ENCODE results near the gene MMP12. TPM values are rescaled to one million over a fixed set of nuclear protein-coding genes. Genes with fewer than 3 reads are reported as not detected.

MMP12 gene
- polyA plus RNA-seq, 2 of the 4 experiments (the other 2 are of a cell fraction): not detected

- CTCF ChIA-PET: interaction anchor here (2.0 kb wide), 1 partner anchor 20 kb away, joined by 8 read pairs; no protein-coding TSS in a partner anchor
- H3K4me3 ChIP-seq: no peak overlapping the region
- H3K4me1 ChIP-seq: no peaks in the 10 kb centered on the region
- no peak for FAIRE-seq
- no peak overlapping the region for H3K4me2 ChIP-seq
- no peak for TF ChIP-seq ATOH8 (CRISPR knock-in tag; IDR thresholded peaks at IDR 0.05; ENCODE audit: low read depth)
- no peak for TF ChIP-seq NFE2L2 (conservative IDR thresholded peaks at IDR 0.05; ENCODE audit: low read length)
- TF ChIP-seq ELK1 (IDR thresholded peaks at IDR 0.05; ENCODE audit: low read depth, low read length): no peak
- no peak for TF ChIP-seq HOXB13 (CRISPR knock-in tag; IDR thresholded peaks at IDR 0.05; ENCODE audit: low read depth)
- no peak for TF ChIP-seq FOSB (CRISPR knock-in tag; IDR thresholded peaks at IDR 0.05)
- no peak for TF ChIP-seq JUNB (IDR thresholded peaks at IDR 0.05)
- no peak for TF ChIP-seq EHF (CRISPR knock-in tag; IDR thresholded peaks at IDR 0.05)
- no peak for TF ChIP-seq MAFK (IDR thresholded peaks at IDR 0.05; ENCODE audit: partially characterized antibody)
- TF ChIP-seq RARB (CRISPR knock-in tag; IDR thresholded peaks at IDR 0.05): no peak
- TF ChIP-seq TFCP2L1 (CRISPR knock-in tag; IDR thresholded peaks at IDR 0.05): no peak
- TF ChIP-seq FOXS1 (CRISPR knock-in tag; IDR thresholded peaks at IDR 0.05): no peak
- no peak for TF ChIP-seq CBX2 (IDR thresholded peaks at IDR 0.05; ENCODE audit: borderline replicate concordance, low read depth)
- TF ChIP-seq RNF2 (IDR thresholded peaks at IDR 0.05; ENCODE audit: borderline replicate concordance, low read depth): no peak
- TF ChIP-seq HMGXB4 (CRISPR knock-in tag; IDR thresholded peaks at IDR 0.05; ENCODE audit: borderline replicate concordance): no peak
- TF ChIP-seq ZSCAN20 (CRISPR knock-in tag; IDR thresholded peaks at IDR 0.05): no peak
- TF ChIP-seq MAZ (IDR thresholded peaks at IDR 0.05; ENCODE audit: borderline replicate concordance, low read depth, low read length): no peak
- 57% methylated on average over 13 of the region's 13 CpGs for WGBS (ENCODE audit: missing lambda C conversion rate)
- H3K9me3 ChIP-seq: no peaks in the 10 kb centered on the region
- no peak for ATAC-seq
- no peak for DNase-seq (ENCODE audit: low read depth in 1 of 2, low spot score in 1 of 2)
- POLR2A ChIA-PET: no interaction called here
- H3K27ac ChIP-seq: no peak overlapping the region
Measured at GRCh38 chr11:102920118-102920684, 45.4 kb upstream of the MMP12 start.

- H3K4me2 ChIP-seq: no peak overlapping the region
- H3K27ac ChIP-seq: no peak overlapping the region
- H3K9me3 ChIP-seq: no peaks in the 10 kb centered on the region
- POLR2A ChIA-PET: no interaction called here
- no peak for DNase-seq (ENCODE audit: low read depth in 1 of 2, low spot score in 1 of 2)
- ATAC-seq: no peak
- CTCF ChIA-PET: interaction anchor here (0.6 to 2.5 kb wide), 18 partner anchors 9 to 181 kb away, joined by 3 to 14 read pairs (median 5); partner anchors contain the start of gene MMP10
- no peaks in the 10 kb centered on the region for H3K4me1 ChIP-seq
- TF ChIP-seq REST (IDR thresholded peaks at IDR 0.05) (no peak), RNF2 (IDR thresholded peaks at IDR 0.05; ENCODE audit: borderline replicate concordance, low read depth) (no peak), BCL3 (IDR thresholded peaks at IDR 0.05) (no peak), PHF8 (IDR thresholded peaks at IDR 0.05; ENCODE audit: borderline replicate concordance, low read depth) (no peak), HDAC2 (IDR thresholded peaks at IDR 0.05) (no peak), MAX (IDR thresholded peaks at IDR 0.05) (no peak), HOXA7 (CRISPR knock-in tag; IDR thresholded peaks at IDR 0.05) (no peak), CHD4 (IDR thresholded peaks at IDR 0.05; ENCODE audit: borderline replicate concordance) (no peak), RCOR1 (IDR thresholded peaks at IDR 0.05; ENCODE audit: low read depth, low read length) (no peak), RARB (CRISPR knock-in tag; IDR thresholded peaks at IDR 0.05) (no peak), EHMT2 (IDR thresholded peaks at IDR 0.05; ENCODE audit: low read depth) (no peak), NPAS2 (CRISPR knock-in tag; IDR thresholded peaks at IDR 0.05; ENCODE audit: borderline replicate concordance) (no peak), E2F6 (IDR thresholded peaks at IDR 0.05; ENCODE audit: borderline replicate concordance, low read depth) (no peak)
- H3K4me3 ChIP-seq: no peak overlapping the region
- FAIRE-seq: no peak
Measured at GRCh38 chr11:102915044-102915375, 40.2 kb upstream of the MMP12 start.

Data from A549 (cell line).